HUES6 (cell line): ENCODE measurements around the gene SH3BGRL.

Experiments used
- H3K27ac ChIP-seq: 2 replicates; pipeline ENCODE4 v1.7.0; 2013; ENCODE audit warnings: low read depth, mild to moderate bottlenecking, low read length, inconsistent platforms
- H3K27me3 ChIP-seq: 2 replicates; pipeline ENCODE4 v1.6.1; 2013; ENCODE audit warnings: low read length; ENCODE audit not compliant: control insufficient read depth, insufficient read depth
- H3K36me3 ChIP-seq: 2 replicates; pipeline ENCODE4 v1.6.1; 2013; ENCODE audit warnings: low read length; ENCODE audit not compliant: control insufficient read depth, insufficient read depth
- H3K4me1 ChIP-seq: 2 replicates; pipeline ENCODE4 v1.6.1; 2013; ENCODE audit warnings: low read length; ENCODE audit not compliant: control insufficient read depth, insufficient read depth
- H3K4me3 ChIP-seq: 2 replicates; pipeline ENCODE4 v1.5.1; 2013; ENCODE audit warnings: low read depth, low read length
- H3K9ac ChIP-seq: one replicate; pipeline ENCODE4 v1.6.1; 2013; ENCODE audit warnings: mild to moderate bottlenecking, low read length
- H3K9me3 ChIP-seq: 2 replicates; pipeline ENCODE4 v1.6.1; 2013; ENCODE audit warnings: low read depth, low read length; ENCODE audit not compliant: control insufficient read depth, insufficient read depth

The SH3BGRL gene

DNA sequence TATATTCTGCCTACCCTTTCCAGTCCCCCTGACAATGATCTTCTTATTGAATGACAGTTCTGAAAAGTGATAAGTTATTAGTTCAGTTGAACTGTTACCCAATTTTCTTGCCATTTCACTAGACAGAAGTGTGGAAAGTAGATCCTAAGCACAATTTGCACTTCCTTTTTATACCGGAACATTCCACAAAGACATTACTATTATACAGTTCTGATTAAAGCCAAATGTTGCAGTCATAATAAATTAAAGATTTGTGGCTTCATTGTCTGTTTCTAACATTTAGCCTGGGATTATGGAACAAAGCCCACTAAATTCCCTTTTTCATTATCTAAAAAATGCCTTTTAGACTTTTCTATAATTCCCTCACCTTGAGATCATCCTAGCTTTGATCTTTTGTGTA is 13.8 kb downstream of the SH3BGRL start:
- H3K4me3 ChIP-seq = no peak overlapping the region
- no peaks in the 10 kb centered on the region for H3K27me3 ChIP-seq
- H3K9ac ChIP-seq = no peak overlapping the region
- no peaks in the 10 kb centered on the region for H3K4me1 ChIP-seq
- no peaks in the 10 kb centered on the region for H3K36me3 ChIP-seq
- H3K27ac ChIP-seq = no peak overlapping the region
- no peaks in the 10 kb centered on the region for H3K9me3 ChIP-seq

DNA sequence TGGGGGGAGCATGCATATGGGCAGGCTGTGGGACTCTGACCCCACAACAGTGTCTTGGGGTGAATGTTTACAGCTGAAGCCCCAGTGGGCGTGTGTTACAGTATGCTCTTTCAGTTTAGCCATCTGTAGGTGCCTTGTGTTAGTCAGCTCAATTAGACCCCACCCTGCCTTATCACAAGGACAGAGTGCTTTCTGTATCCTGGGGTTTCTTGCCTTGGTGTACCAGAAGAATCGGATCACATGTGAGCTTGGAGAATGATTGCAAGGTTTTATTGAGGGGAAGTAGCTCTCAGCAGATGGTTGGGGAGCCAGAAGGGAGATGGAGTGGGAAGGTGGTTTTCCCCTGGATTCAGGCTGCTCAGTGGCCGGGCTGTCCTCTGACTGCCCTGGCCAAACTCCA is 27.3 kb downstream of the SH3BGRL start:
- Histone ChIP-seq H3K36me3 (no peaks in the 10 kb centered on the region), H3K27ac (no peak overlapping the region), H3K9me3 (peaks cover 11% of the 10 kb centered on the region; the same call in 1 of the 2 replicates), H3K4me1 (peaks cover 9% of the 10 kb centered on the region; the same call in 1 of the 2 replicates), H3K9ac (no peak overlapping the region), H3K27me3 (no peaks in the 10 kb centered on the region), H3K4me3 (no peak overlapping the region)

DNA sequence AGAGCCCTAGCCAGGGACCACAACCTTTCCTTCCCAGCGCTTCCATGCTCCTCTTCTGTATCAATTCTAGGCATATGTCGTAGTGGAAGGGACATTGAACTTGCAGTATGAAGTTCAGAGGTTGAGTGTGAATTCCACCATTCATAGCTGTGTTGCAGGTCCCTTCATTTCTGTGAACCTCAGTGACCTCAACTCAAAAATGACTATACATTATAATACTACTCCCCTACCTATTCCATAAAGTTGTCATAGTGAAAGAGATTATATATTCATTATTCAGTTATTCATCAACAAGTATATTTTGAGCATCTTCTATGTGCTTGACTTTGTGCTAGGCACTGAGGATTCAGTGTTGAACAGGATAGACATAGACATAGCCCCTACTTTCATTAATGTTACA is 28.0 kb downstream of the SH3BGRL start:
- Histone ChIP-seq H3K4me1 (peaks cover 9% of the 10 kb centered on the region; the same call in 1 of the 2 replicates), H3K9me3 (peaks cover 9% of the 10 kb centered on the region; the same call in 1 of the 2 replicates), H3K27ac (no peak overlapping the region), H3K9ac (no peak overlapping the region), H3K27me3 (no peaks in the 10 kb centered on the region), H3K4me3 (no peak overlapping the region), H3K36me3 (no peaks in the 10 kb centered on the region)

DNA sequence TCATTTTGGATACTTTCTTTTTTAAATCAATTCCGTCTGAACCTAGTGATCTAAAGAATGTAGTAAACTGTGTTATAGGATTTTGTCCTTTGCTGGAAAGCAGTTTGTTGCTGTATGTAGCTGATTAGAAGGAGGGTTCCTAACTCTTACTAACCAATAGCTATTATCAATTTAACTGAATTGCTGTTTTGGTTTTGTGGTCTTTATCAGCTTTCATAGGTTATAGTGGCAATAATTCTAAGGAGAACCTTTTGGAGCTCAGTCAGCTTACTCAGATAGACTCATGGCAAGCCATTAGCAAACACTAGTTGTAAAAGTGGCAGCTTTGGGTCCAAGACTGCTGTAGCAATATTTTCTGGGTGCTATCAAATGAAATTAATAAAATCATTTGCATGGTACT is 29.6 kb downstream of the SH3BGRL start:
- Histone ChIP-seq H3K27ac (no peak overlapping the region), H3K36me3 (no peaks in the 10 kb centered on the region), H3K9ac (no peak overlapping the region), H3K27me3 (no peaks in the 10 kb centered on the region), H3K4me1 (peaks cover 9% of the 10 kb centered on the region; the same call in 1 of the 2 replicates), H3K9me3 (peaks cover 9% of the 10 kb centered on the region; the same call in 1 of the 2 replicates), H3K4me3 (no peak overlapping the region)

DNA sequence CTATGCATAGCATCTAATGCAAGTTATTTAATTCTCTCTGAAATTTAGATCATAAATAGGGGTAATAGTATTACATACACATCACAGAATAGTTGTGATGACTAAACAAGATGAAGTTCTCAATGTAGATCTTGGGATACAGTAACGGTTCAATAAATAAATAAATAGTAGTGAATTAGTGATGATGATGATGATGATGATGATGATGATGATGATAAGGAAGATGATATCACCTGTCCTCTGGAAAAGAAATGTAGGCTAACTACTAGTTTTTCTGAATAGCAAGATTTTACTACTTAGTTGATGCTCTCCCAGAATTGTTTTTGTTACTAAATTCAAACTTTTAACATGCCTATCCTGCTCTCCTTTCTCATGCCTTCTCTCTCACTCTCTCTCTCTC is 30.3 kb downstream of the SH3BGRL start:
- H3K9ac ChIP-seq = no peak overlapping the region
- no peaks in the 10 kb centered on the region for H3K27me3 ChIP-seq
- H3K9me3 ChIP-seq = peaks cover 9% of the 10 kb centered on the region; the same call in 1 of the 2 replicates
- no peak overlapping the region for H3K4me3 ChIP-seq
- peaks cover 2% of the 10 kb centered on the region; the same call in 1 of the 2 replicates for H3K4me1 ChIP-seq
- no peak overlapping the region for H3K27ac ChIP-seq
- H3K36me3 ChIP-seq = no peaks in the 10 kb centered on the region

DNA sequence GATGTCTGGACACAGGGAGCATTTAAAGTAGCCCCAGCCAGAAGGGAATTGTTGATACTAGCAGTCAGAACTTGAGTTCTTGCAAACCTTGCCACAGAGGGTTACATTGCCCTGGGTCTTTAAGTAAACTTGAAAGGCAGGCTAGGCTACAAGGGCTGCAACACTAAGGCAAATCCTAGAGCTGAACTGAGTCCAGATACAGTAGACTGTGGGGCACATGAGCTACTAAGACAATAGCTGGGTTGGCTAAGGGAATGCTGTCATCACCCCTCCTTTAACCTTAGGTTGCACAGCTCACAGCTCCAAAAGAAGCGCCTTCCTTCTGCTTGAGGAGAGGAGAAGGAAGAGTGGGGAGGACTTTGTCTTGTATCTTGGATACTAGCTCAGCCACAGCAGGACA is 35.6 kb downstream of the SH3BGRL start:
- no peak overlapping the region for H3K27ac ChIP-seq
- H3K4me3 ChIP-seq = no peak overlapping the region
- peaks cover 6% of the 10 kb centered on the region; the same call in 1 of the 2 replicates for H3K9me3 ChIP-seq
- peaks cover 5% of the 10 kb centered on the region; the same call in 1 of the 2 replicates for H3K36me3 ChIP-seq
- H3K27me3 ChIP-seq = no peaks in the 10 kb centered on the region
- no peak overlapping the region for H3K9ac ChIP-seq
- no peaks in the 10 kb centered on the region for H3K4me1 ChIP-seq

DNA sequence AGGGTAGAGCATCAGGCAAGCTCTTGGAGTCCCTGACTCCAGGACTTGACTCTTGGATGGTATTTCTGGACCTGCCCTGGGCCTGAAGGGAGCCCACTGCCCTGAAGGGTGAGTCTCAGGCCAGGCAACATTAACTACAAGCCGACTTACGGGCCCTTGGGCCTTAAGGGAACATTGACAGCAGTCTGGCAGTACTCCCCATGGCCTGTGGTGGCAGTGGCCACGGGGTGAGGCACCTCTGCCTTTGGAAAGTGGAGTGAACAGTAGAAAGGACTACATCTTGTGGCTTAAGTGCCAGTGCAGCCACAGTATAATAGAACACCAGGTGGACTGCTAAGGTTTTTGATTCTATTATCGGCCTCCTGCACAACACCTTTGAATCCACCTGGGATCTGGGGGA is 36.3 kb downstream of the SH3BGRL start:
- Histone ChIP-seq H3K27me3 (no peaks in the 10 kb centered on the region), H3K9me3 (peaks cover 6% of the 10 kb centered on the region; the same call in 1 of the 2 replicates), H3K36me3 (peaks cover 5% of the 10 kb centered on the region; the same call in 1 of the 2 replicates), H3K27ac (no peak overlapping the region), H3K9ac (no peak overlapping the region), H3K4me1 (no peaks in the 10 kb centered on the region), H3K4me3 (no peak overlapping the region)

DNA sequence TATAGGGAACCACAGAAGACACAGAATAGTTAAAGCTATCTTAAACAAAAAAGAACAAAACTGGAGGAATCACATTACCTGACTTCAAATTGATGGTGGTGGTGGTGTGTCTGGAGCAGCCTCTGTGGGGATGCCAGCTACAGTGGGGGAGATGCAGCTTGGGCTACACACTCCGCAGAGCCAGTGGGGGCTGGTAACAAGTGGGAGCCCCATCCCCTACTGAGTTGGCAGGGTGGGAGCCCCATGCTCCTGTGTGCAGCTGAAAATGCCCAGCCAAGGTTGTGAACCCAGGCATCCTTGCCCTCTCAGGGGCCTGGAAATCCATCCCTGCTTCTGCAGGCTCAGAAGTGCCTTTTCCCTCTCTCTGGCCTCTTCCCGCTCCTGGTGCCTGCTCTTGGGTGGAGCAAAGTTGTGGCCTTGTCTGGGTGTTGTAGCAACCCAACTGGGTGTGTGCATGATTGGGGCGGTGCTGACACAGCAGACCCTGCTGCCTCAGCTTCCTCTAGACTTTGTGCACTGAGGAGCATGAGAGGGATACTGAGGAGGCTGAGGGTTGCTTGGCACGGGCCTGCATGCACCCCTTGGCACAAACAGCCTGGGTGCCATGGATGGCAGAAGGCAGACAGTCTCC is 38.9 kb downstream of the SH3BGRL start:
- Histone ChIP-seq H3K9me3 (peaks cover 6% of the 10 kb centered on the region; the same call in 1 of the 2 replicates), H3K27me3 (no peaks in the 10 kb centered on the region), H3K36me3 (peaks cover 5% of the 10 kb centered on the region; the same call in 1 of the 2 replicates), H3K27ac (no peak overlapping the region), H3K4me3 (no peak overlapping the region), H3K4me1 (no peaks in the 10 kb centered on the region), H3K9ac (no peak overlapping the region)

DNA sequence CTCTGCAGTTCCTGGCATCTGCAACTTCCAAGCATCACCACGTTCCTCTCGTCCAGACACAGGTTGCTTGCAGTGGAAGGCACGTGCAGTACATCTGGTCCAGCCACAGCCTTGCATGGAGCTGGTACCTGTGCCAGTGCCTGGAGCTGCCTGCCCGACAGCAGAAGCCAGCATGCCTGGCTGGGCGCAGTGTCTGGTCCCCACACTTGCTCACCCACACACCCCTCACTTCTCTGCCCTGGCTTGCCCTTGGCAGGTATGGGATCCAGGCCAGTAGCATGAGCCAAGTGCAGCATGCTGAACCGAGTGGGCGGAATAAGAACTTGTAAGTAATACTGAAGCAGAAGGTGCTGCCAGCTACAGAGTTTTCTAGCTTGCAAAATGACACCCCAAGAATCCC is 39.9 kb downstream of the SH3BGRL start:
- H3K9ac ChIP-seq = no peak overlapping the region
- peaks cover 5% of the 10 kb centered on the region; the same call in 1 of the 2 replicates for H3K36me3 ChIP-seq
- no peaks in the 10 kb centered on the region for H3K4me1 ChIP-seq
- no peak overlapping the region for H3K27ac ChIP-seq
- no peak overlapping the region for H3K4me3 ChIP-seq
- H3K9me3 ChIP-seq = peaks cover 6% of the 10 kb centered on the region; the same call in 1 of the 2 replicates
- H3K27me3 ChIP-seq = no peaks in the 10 kb centered on the region

DNA sequence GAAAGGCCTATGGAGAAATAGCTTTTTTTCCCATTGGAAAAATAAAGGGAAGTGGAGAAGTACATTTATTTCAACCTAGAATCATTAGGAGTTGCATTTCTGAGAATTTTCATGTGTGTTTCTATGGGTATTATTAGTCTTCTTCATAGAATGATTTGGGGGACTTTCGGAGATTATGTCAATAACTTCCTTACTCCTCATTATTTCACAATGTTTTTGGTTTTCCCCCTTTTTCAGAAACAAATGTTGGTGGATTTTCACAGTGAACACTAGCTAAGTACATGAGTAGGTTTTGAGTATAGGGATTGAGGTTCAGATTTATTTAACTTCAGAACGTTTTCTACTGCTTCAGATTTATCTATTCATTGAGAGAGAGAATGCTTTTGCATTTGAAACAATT is 54.0 kb downstream of the SH3BGRL start:
- no peak overlapping the region for H3K27ac ChIP-seq
- no peaks in the 10 kb centered on the region for H3K9me3 ChIP-seq
- H3K27me3 ChIP-seq = no peaks in the 10 kb centered on the region
- peaks cover 27% of the 10 kb centered on the region for H3K4me1 ChIP-seq
- no peak overlapping the region for H3K4me3 ChIP-seq
- H3K36me3 ChIP-seq = no peaks in the 10 kb centered on the region
- no peak overlapping the region for H3K9ac ChIP-seq

DNA sequence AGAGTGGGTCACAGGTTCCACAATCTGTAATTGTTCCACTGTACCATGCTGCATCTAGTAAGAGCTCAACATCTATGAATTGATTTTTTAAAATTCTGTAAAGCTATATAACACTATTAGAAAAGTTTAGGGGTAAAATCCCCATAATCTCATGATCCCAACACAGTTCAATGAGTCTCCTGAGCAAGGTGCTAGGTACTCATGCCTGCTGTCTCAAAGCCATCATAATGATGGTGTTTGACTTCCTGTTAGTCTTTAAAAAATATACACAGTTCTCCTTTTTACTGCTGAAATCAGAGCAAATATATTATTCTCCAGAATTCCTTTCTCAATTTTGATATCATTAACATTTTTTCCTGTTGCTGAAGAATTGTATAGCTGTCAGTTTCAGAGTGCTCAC is 55.9 kb downstream of the SH3BGRL start:
- Histone ChIP-seq H3K9ac (no peak overlapping the region), H3K4me1 (peaks cover 37% of the 10 kb centered on the region), H3K36me3 (no peaks in the 10 kb centered on the region), H3K27ac (peak overlapping the region; percentile 89; the same call in 1 of the 2 replicates), H3K4me3 (no peak overlapping the region), H3K9me3 (no peaks in the 10 kb centered on the region), H3K27me3 (no peaks in the 10 kb centered on the region)
